ENCODE data around the gene ACSL3.

The ACSL3 gene

DNA sequence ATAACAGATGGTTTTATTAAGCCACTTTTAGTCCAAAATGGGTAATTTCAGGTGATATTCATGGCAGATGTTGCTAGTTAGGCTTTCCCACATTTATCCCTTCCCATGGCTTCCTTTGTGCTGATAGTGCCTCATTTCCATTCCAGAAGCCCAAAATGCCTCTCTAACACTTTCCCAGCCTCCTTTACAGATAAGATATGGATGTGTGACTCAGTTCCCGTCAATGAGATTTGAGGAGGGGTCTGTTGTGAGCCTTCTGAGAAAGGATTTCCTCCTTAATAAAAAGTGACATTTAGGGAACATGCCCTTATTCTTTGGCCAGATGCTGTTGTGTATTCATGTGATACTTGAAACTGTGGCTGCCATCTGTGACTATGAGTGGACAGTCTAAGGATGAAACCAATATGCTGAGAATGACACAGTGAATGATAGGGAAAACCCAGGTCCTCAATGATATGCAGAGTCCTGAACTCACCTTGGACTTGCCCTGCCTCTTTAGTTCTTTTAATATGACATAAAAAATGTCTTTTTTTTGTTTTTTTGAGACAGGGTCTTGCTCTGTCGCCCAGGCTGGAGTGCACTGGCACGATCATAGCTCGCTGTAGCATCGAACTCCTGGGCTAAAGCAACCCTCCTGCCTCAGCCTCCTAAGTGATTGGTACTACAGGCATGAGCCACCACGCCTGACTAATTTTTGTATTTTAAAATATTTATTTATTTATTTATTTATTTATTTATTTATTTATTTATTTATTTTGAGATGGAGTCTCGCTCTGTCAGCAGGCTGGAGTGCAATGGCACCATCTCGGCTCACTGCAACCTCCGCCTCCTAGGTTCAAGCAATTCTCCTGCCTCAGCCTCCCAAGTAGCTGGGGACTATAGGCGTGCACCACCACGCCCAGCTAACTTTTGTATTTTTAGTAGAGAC lies 5.8 kb upstream of the ACSL3 start:
- no peaks in the 10 kb centered on the region for H3K9me3 ChIP-seq
- peaks cover 4 to 5% of the 10 kb centered on the region in 2 experiments for H3K4me1 ChIP-seq (ENCODE audit: control insufficient read depth in 1 of 2, insufficient read depth in 1 of 2, low read depth in 1 of 2, low read length in 1 of 2)
- TF ChIP-seq, protein P1, sequence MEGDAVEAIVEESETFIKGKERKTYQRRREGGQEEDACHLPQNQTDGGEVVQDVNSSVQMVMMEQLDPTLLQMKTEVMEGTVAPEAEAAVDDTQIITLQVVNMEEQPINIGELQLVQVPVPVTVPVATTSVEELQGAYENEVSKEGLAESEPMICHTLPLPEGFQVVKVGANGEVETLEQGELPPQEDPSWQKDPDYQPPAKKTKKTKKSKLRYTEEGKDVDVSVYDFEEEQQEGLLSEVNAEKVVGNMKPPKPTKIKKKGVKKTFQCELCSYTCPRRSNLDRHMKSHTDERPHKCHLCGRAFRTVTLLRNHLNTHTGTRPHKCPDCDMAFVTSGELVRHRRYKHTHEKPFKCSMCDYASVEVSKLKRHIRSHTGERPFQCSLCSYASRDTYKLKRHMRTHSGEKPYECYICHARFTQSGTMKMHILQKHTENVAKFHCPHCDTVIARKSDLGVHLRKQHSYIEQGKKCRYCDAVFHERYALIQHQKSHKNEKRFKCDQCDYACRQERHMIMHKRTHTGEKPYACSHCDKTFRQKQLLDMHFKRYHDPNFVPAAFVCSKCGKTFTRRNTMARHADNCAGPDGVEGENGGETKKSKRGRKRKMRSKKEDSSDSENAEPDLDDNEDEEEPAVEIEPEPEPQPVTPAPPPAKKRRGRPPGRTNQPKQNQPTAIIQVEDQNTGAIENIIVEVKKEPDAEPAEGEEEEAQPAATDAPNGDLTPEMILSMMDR (IDR thresholded peaks at IDR 0.05), result no peak
- no peak overlapping the region for H3K27ac ChIP-seq
- H3K4me3 ChIP-seq (ENCODE audit: low read depth in 1 of 2, low read length in 1 of 2), result no peak overlapping the region
- H3K27me3 ChIP-seq, result peaks cover 10% of the 10 kb centered on the region
- H3K36me3 ChIP-seq, result no peaks in the 10 kb centered on the region

DNA sequence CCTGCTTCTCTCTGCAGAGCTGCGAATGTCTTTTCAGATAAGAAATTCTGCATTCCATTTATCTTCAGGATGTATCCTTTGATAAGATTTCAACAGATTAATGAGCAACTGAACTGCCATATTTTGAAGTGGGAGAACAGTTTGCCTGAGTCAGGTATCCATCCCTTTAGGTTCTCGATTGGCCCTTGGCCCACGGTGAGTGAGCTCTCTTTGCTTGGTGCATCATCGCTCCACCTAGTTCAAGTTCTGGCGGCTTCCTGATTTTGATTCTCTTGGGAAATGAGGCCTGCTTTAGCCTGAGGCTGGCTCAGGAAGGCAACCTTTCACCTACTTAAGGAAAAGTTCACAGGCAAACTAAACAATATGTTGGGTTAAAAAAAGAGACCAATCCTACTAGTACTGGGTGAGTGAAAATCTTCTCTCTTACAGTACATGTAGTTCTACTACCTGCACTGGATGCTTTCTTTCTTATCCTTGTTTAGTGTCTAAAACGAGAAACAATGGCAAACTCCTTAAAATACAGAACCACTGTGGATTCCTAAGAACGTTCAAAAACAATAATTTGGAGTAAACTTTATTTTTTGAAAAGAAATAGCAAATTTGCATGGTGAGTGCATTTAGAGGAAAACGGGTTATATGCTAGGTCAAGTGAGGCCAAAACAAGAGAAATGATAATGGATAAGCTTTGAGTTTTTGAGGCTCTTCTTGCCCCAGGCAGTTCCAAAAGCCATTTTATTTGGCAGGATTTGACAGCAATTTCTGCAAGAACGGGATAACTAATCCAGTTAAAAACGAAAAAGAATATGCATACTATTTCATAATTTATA lies 837 bp upstream of the ACSL3 start:
- H3K9me3 ChIP-seq, result no peaks in the 10 kb centered on the region
- H3K27ac ChIP-seq, result peak overlapping the region; percentile 96
- TF ChIP-seq, protein P1 (IDR thresholded peaks at IDR 0.05), result no peak

DNA sequence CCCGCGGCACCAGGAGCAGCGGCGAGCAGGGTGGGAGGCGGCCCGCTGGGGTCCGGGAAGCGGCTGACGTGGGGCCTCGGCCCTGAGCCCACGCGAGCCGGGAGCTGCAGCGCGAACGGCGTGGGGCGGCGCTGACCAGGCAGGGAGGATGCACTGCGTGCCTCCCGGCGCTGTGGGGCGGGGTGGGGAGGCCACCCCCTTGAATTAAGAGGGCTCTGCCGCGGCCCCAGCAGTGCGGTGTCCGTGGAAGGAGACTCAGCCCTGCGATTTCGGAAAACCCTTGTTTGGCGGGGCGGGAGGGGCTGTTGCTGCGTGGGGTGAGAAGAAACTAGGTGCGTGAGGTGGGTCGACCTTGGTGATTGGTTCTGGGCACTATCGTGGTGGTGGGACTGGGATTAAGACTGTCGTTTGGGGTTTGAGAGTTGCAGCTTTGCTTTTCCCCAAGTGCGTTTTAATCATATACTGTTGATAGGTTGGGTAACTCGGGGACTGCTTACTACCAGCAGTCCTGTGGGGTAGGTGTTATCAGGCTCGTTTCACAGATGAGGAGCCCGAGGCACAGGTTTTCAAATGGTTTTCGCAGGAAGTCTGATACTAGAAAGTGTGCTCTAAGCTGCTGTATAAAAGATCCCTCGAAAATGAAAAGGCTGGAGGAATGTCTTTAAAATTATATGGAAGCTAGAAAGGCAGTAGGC lies 722 bp downstream of the ACSL3 start:
- peaks cover 10% of the 10 kb centered on the region for H3K27me3 ChIP-seq
- peaks cover 50 to 60% of the 10 kb centered on the region in 2 experiments for H3K4me1 ChIP-seq (ENCODE audit: control insufficient read depth in 1 of 2, insufficient read depth in 1 of 2, low read depth in 1 of 2, low read length in 1 of 2)
- H3K4me3 ChIP-seq (ENCODE audit: low read depth in 1 of 2, low read length in 1 of 2), result peak overlapping the region; percentile 77 to 96
- H3K9me3 ChIP-seq, result no peaks in the 10 kb centered on the region
- H3K27ac ChIP-seq, result peak overlapping the region; percentile 96
- TF ChIP-seq, protein P1 (IDR thresholded peaks at IDR 0.05), result no peak
- no peaks in the 10 kb centered on the region for H3K36me3 ChIP-seq

More for the DNA sequence above, 837 bp upstream of the ACSL3 start:
- Histone ChIP-seq H3K4me1 (ENCODE audit: control insufficient read depth in 1 of 2, insufficient read depth in 1 of 2, low read depth in 1 of 2, low read length in 1 of 2) (peaks cover 37 to 48% of the 10 kb centered on the region in 2 experiments), H3K4me3 (ENCODE audit: low read depth in 1 of 2, low read length in 1 of 2) (peak overlapping the region; percentile 77 to 96), H3K27me3 (peaks cover 10% of the 10 kb centered on the region), H3K36me3 (no peaks in the 10 kb centered on the region)

DNA sequence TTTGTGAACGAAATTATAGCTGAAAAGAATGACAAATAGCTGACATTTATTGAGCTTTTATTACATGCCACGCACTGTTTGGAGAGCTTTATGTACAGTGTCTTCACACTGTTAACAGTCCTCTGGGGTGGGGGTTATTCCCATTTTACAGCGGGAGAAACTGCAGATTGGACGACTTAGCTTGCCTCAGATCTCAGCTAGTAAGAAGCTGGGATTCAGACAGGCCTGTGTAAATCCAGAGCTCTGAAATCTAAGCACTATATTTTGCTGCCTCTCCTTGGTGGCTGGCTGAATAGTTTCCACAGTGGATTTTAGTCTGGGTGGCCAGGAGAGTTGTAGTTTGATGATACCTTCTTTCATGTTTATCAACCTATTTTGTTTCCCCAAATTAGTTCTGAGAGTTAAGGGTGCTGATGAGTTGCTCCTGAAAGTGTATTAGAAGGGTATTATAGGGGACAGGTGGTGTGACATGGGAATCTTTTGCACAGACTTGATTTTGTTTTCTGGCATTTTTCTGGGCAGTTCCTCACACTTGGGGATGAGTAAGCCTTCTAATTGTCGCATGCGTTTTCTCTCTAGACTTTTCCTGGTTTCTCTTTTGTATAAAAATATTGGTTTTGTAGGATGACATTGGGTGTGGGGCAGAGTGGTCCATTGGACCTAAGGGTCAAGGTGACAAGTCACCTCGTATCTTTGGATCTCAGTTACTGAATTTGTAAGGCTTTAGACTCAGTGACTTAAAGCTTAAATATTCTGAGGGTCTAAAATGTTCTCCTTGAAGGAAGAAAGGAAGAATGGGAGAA lies 1.5 kb downstream of the ACSL3 start:
- H3K36me3 ChIP-seq, result no peaks in the 10 kb centered on the region
- peaks cover 8% of the 10 kb centered on the region for H3K27me3 ChIP-seq
- TF ChIP-seq, protein P1 (IDR thresholded peaks at IDR 0.05), result no peak
- peak overlapping the region; percentile 96 for H3K27ac ChIP-seq
- H3K4me1 ChIP-seq (ENCODE audit: control insufficient read depth in 1 of 2, insufficient read depth in 1 of 2, low read depth in 1 of 2, low read length in 1 of 2), result peaks cover 50 to 60% of the 10 kb centered on the region in 2 experiments
- H3K4me3 ChIP-seq (ENCODE audit: low read depth in 1 of 2, low read length in 1 of 2), result peak overlapping the region; percentile 77 to 96
- no peaks in the 10 kb centered on the region for H3K9me3 ChIP-seq

Measured in neutrophil (primary cell).